ENCODE measurements around the gene NFIX.

NFIX gene

DNA sequence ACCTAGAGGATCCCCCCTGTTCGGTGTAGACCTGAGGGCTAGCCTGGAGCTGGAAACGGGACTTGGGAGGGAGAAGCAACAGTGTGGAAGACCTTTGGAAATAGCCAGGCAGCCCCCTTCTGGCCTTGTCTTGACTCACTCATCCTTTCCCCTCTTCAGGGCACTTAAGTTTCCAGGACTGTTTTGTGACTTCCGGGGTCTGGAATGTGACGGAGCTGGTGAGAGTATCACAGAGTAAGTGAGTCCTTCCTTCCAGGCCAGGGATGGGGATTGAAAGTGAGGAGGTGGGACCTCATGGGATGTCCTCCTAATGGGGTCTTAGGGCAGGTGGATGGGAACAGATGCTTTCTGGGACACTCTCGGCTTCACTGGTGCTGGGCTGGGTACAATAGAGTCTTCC, 78.0 kb downstream of the NFIX start:
- in situ Hi-C loops (cut with MboI; ENCODE audit: low sequenced_read_pairs, unreplicated experiment) = no loop called here
- TF ChIP-seq, protein P1, sequence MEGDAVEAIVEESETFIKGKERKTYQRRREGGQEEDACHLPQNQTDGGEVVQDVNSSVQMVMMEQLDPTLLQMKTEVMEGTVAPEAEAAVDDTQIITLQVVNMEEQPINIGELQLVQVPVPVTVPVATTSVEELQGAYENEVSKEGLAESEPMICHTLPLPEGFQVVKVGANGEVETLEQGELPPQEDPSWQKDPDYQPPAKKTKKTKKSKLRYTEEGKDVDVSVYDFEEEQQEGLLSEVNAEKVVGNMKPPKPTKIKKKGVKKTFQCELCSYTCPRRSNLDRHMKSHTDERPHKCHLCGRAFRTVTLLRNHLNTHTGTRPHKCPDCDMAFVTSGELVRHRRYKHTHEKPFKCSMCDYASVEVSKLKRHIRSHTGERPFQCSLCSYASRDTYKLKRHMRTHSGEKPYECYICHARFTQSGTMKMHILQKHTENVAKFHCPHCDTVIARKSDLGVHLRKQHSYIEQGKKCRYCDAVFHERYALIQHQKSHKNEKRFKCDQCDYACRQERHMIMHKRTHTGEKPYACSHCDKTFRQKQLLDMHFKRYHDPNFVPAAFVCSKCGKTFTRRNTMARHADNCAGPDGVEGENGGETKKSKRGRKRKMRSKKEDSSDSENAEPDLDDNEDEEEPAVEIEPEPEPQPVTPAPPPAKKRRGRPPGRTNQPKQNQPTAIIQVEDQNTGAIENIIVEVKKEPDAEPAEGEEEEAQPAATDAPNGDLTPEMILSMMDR (IDR thresholded peaks at IDR 0.05; ENCODE audit: borderline replicate concordance, control extremely low read depth, extremely low read depth, insufficient read depth, missing control alignments) = no peak

DNA sequence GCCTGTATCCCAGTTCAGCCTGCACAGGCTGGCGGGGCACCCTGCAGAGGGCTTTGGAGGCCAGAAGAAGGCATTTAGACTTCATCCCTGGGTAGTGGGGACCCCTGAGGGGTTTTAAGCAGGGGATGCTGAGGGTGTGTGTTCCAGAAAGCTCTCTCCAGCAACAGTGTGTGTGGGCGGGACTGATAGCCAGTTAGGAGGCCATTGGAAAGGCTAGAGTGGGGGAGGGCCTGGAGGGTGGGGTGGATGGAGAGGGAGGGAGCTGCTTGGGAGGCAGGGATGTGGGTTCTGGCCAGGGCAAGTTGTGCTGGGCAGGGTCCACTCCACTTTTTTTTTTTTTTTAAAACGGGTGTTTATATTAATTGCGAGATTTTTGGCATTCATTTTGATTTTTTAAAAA, 79.1 kb downstream of the NFIX start:
- in situ Hi-C loops (cut with MboI; ENCODE audit: low sequenced_read_pairs, unreplicated experiment) = no loop called here
- DNase-seq (ENCODE audit: low spot score) = no peak
- TF ChIP-seq, protein P1 (IDR thresholded peaks at IDR 0.05; ENCODE audit: borderline replicate concordance, control extremely low read depth, extremely low read depth, insufficient read depth, missing control alignments) = no peak

More for the DNA sequence above, 78.0 kb downstream of the NFIX start:
- no peak for DNase-seq (ENCODE audit: low spot score)

DNA sequence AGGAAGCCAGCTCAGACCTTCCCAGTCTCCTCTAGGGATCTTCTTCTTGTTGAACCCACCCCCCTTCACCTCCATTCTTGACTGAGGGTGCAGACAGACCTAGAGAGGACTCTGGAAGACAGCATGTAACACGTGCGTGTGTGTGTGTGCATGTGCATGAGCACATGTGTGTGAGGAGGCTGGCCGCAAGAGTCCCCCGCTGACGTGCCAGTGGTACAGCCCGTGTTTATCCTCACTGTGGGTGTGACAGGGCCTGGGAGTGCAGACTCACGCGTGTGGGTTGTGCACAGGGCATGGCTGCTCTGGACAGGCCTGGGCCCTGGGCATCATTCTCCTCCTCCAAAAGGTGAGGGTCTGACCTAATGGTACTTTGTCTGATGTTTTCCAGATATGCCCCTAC, 81.0 kb downstream of the NFIX start:
- no peak for DNase-seq (ENCODE audit: low spot score)
- in situ Hi-C loops (cut with MboI; ENCODE audit: low sequenced_read_pairs, unreplicated experiment) = no loop called here
- TF ChIP-seq, protein P1 (IDR thresholded peaks at IDR 0.05; ENCODE audit: borderline replicate concordance, control extremely low read depth, extremely low read depth, insufficient read depth, missing control alignments) = no peak

DNA sequence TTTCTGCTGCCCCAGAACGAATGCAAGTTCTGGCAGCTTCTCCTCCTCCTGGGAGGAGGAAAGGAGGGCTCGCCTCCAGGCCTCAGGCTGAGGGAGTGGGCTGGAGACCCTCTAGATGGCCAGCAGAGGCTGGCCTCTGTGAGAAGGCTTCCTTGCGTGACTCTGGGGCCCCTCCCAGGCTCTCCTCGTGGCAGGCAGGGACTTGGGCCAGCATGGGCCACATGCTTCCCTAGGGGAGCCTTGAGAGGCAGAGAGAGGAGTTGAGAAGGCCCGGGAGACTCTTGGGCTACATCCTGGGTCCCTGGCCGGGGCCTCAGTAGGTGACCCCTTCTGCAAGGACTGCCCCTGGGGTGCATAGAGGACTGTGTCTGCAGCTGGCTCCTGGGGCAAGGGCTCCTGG, 81.5 kb downstream of the NFIX start:
- no peak for DNase-seq (ENCODE audit: low spot score)
- TF ChIP-seq, protein P1 (IDR thresholded peaks at IDR 0.05; ENCODE audit: borderline replicate concordance, control extremely low read depth, extremely low read depth, insufficient read depth, missing control alignments) = no peak
- in situ Hi-C loops (cut with MboI; ENCODE audit: low sequenced_read_pairs, unreplicated experiment) = no loop called here

DNA sequence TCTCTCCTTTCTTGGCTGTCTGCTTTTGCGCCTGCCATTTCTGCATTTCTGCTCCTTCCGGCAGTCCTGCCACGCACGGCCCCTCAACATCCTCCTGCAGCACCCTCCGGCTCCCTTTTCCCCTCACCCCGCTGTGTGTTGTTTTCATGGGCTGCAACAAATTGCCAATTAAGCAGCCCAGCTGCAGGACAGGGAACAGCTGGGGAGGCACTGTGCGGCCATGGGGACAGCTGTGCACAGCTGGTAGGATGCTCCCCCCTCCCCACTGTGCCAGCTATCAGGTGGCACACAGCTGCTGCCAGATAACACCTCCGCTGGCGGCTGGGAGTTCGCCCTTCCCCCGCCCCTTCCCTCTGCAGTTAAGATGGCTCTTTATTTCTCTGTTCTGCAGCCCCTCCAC, 82.0 kb downstream of the NFIX start:
- DNase-seq (ENCODE audit: low spot score) = no peak
- TF ChIP-seq, protein P1 (IDR thresholded peaks at IDR 0.05; ENCODE audit: borderline replicate concordance, control extremely low read depth, extremely low read depth, insufficient read depth, missing control alignments) = no peak
- in situ Hi-C loops (cut with MboI; ENCODE audit: low sequenced_read_pairs, unreplicated experiment) = no loop called here

DNA sequence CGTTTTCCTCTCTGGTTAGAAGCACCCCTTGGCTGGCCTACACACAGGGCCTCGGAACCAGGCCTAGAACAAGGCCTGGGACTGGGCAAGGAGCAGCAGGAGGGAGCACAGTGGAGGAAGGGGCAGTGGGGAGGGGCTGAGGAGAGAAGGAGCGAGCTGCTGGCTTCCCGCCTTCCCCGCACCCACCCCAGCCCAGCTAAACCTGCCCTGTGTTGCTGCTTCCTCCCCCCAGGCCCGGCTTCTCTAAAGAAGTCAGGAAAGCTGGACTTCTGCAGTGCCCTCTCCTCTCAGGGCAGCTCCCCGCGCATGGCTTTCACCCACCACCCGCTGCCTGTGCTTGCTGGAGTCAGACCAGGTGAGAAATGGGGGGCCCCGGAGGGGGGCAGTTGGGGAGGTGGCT, 83.1 kb downstream of the NFIX start:
- no peak for DNase-seq (ENCODE audit: low spot score)
- in situ Hi-C loops (cut with MboI; ENCODE audit: low sequenced_read_pairs, unreplicated experiment) = no loop called here
- TF ChIP-seq, protein P1 (IDR thresholded peaks at IDR 0.05; ENCODE audit: borderline replicate concordance, control extremely low read depth, extremely low read depth, insufficient read depth, missing control alignments) = no peak
